Osteoblast (primary cell): ENCODE measurements around the gene FEZ2. TPM values are rescaled to one million over a fixed set of nuclear protein-coding genes. Genes with fewer than 3 reads are reported as not detected.

Experiments
- DNase-seq: peaks from one replicate; pipeline ENCODE4 v3.0.0; 2011; ENCODE audit warnings: low spot score, mixed read lengths; ENCODE audit not compliant: insufficient read length; ENCODE audit errors: missing footprints
- H2AFZ ChIP-seq: 2 replicates; pipeline ENCODE4 v1.6.0; 2011; ENCODE audit warnings: mild to moderate bottlenecking, low read length
- H3K27ac ChIP-seq: 2 replicates; pipeline ENCODE4 v1.5.1; 2011; ENCODE audit warnings: mild to moderate bottlenecking, low read depth, low read length, moderate library complexity
- H3K27me3 ChIP-seq: 2 replicates; pipeline ENCODE4 v1.6.0; 2012; ENCODE audit warnings: mild to moderate bottlenecking, control low read depth, inconsistent platforms, low read length, moderate library complexity; ENCODE audit not compliant: insufficient read depth
- H3K36me3 ChIP-seq: 2 replicates; pipeline ENCODE4 v1.5.1; 2011; ENCODE audit warnings: mild to moderate bottlenecking, low read length, control low read depth, moderate library complexity; ENCODE audit not compliant: insufficient read depth
- H3K4me1 ChIP-seq: 2 replicates; pipeline ENCODE4 v1.5.1; 2011; ENCODE audit warnings: mild to moderate bottlenecking, low read length, control low read depth, moderate library complexity; ENCODE audit not compliant: insufficient read depth
- H3K4me2 ChIP-seq: 2 replicates; pipeline ENCODE4 v1.6.0; 2011; ENCODE audit warnings: mild to moderate bottlenecking, low read length; ENCODE audit not compliant: insufficient read depth
- H3K4me3 ChIP-seq: fragments of 200-600 bp; sonication (generic); 3 replicates; pipeline ENCODE4 v1.5.1; 2012; ENCODE audit warnings: mild to moderate bottlenecking, low read length, inconsistent platforms; ENCODE audit not compliant: insufficient read depth
- H3K79me2 ChIP-seq: 2 replicates; pipeline ENCODE4 v1.6.0; 2012; ENCODE audit warnings: mild to moderate bottlenecking, low read length, control low read depth, inconsistent platforms; ENCODE audit not compliant: insufficient read depth
- H3K9me3 ChIP-seq: 2 replicates; pipeline ENCODE4 v1.5.1; 2011; ENCODE audit warnings: low read depth, low read length, control low read depth
- H4K20me1 ChIP-seq: 2 replicates; pipeline ENCODE4 v1.6.0; 2012; ENCODE audit warnings: mild to moderate bottlenecking, low read length, control low read depth; ENCODE audit not compliant: insufficient read depth
- total RNA-seq: library from RNA; depleted of rRNA; stranded (reverse); fragments of >200 nt; gene quantifications from 2 replicates; pipeline ENCODE4 v1.2.3, GENCODE V29; 2012
- TF ChIP-seq, protein P1 (sequence below): IDR thresholded peaks from 2 replicates; pipeline ENCODE4 v1.5.1; 2011; ENCODE audit warnings: mild to moderate bottlenecking, low read depth, low read length, moderate library complexity; ENCODE audit errors: extremely low read depth

Gene FEZ2
- total RNA-seq, 1 donor: 62.6 TPM

DNA sequence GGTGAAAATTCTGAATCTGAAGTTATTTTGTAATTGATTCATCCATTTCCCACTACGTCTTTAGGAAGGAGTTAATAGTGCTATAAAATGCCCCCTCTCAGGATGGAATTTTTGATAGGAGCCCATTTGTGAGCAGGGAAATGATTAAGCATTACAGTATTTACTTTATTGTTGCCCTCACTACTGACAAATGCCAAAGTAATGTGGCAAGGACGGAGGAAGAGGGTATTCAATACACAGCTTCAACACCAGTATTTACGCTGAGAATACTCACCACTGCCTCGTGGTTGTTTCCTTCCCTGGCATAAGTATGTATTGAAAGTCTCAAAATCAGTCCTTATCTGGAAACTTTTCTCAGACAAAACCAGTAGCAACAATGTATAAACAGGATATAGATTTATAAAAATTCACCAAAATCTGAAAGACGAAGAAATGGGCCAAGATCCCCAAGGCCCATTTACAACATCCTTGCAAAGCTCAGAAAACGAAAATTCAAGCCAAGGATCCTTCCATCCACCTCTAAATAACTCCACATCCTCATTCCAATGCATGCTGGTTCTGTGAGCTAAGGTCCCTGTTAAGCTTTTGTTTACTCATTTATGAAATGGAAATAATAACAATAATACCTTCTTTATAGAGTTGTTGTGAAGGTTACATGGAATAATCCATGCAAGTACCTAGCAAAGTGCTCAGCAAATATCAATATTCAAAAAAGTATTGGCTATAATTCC, 29.3 kb downstream of the FEZ2 start:
- DNase-seq: no peak
- Histone ChIP-seq H3K9me3 (no peaks in the 10 kb centered on the region), H3K27ac (peak overlapping the region; percentile 80), H3K4me1 (peaks cover 69% of the 10 kb centered on the region), H3K4me2 (peak overlapping the region; percentile 65), H4K20me1 (no peaks in the 10 kb centered on the region), H2AFZ (no peak overlapping the region), H3K79me2 (peaks cover 70% of the 10 kb centered on the region), H3K4me3 (peak overlapping the region; percentile 26), H3K36me3 (peaks cover 11% of the 10 kb centered on the region), H3K27me3 (no peaks in the 10 kb centered on the region)
- TF ChIP-seq, protein P1, sequence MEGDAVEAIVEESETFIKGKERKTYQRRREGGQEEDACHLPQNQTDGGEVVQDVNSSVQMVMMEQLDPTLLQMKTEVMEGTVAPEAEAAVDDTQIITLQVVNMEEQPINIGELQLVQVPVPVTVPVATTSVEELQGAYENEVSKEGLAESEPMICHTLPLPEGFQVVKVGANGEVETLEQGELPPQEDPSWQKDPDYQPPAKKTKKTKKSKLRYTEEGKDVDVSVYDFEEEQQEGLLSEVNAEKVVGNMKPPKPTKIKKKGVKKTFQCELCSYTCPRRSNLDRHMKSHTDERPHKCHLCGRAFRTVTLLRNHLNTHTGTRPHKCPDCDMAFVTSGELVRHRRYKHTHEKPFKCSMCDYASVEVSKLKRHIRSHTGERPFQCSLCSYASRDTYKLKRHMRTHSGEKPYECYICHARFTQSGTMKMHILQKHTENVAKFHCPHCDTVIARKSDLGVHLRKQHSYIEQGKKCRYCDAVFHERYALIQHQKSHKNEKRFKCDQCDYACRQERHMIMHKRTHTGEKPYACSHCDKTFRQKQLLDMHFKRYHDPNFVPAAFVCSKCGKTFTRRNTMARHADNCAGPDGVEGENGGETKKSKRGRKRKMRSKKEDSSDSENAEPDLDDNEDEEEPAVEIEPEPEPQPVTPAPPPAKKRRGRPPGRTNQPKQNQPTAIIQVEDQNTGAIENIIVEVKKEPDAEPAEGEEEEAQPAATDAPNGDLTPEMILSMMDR: no peak

DNA sequence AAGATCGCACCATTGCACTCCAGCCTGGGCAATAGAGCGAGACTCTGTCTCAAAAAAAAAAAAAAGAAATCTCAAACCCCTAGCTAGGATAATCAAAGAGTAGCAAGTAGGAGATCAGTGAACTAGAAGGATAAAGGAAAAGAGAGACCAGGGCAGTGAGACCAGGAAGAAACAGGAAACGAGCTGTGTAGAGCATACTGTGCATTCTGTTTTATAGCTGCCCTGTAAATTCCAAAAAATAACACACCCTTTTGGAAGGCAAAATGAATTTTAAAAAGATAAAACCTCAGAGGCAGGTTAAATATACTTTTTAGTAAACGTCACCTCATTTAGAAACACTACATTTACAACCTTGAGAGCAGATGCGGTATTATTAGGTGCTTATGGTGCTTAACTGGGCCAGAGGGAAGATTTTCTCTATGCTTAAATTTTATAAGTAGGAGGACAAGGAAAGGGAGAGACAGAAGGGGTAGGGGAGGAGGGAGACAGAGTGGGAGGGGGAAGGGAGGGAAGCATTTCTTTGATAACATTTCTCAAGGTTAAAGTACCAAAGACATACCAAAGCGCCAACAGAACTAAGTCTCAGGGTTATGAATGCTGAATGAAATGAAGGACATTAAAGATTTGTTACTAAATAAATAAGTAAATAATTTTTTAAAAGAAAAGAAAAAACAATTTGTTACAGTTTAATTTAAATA, 30.1 kb downstream of the FEZ2 start:
- Histone ChIP-seq H3K4me3 (no peak overlapping the region), H3K4me1 (peaks cover 76% of the 10 kb centered on the region), H4K20me1 (no peaks in the 10 kb centered on the region), H3K9me3 (no peaks in the 10 kb centered on the region), H2AFZ (no peak overlapping the region), H3K27ac (peak overlapping the region; percentile 80), H3K27me3 (no peaks in the 10 kb centered on the region), H3K4me2 (peak overlapping the region; percentile 65), H3K36me3 (peaks cover 5% of the 10 kb centered on the region), H3K79me2 (peaks cover 65% of the 10 kb centered on the region)
- DNase-seq: no peak
- TF ChIP-seq, protein P1: no peak

DNA sequence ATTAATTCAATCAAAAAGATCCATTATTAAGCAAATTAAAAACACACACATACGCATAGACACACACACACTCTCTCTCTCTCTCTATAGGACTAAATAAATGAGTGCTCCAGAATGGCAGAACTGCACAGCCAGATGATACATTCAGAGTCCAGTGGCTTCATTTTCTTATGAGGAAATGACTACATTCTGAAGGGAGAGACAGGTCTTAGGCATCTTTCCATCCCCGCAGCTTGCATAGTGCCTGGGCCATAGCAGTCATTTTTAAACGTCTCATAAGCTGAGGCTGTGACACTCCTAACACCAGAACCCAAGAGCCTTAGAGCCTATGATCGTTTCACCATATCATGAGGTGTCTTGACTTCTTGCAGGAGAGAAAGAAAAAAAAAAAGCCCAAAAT, 31.1 kb downstream of the FEZ2 start:
- Histone ChIP-seq H3K4me2 (no peak overlapping the region), H3K4me1 (peaks cover 78% of the 10 kb centered on the region), H3K36me3 (no peaks in the 10 kb centered on the region), H4K20me1 (no peaks in the 10 kb centered on the region), H3K27ac (peak overlapping the region; percentile 11), H3K79me2 (peaks cover 56% of the 10 kb centered on the region), H3K27me3 (no peaks in the 10 kb centered on the region), H2AFZ (no peak overlapping the region), H3K4me3 (no peak overlapping the region), H3K9me3 (no peaks in the 10 kb centered on the region)
- TF ChIP-seq, protein P1: no peak
- no peak for DNase-seq

DNA sequence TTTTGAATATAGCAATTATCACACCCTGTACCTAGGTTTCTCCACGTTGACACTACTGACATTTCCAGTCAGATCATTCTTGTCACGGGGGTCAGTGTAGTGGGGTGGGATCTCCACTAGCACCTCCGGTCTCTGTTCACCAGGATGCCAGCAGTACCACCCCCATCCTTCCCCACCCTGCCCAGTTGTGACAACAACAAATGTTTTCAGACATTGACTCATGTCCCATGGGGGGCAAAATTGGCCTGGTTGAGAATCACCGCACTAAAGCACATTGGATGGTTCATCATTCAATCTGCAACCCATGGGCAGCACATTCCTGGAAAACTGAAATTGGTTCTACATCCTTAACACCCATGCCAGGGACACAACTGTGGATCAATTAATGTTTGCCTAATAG, 32.3 kb downstream of the FEZ2 start:
- DNase-seq: no peak
- no peak overlapping the region for H3K4me2 ChIP-seq
- H2AFZ ChIP-seq: no peak overlapping the region
- H3K79me2 ChIP-seq: peaks cover 45% of the 10 kb centered on the region
- no peaks in the 10 kb centered on the region for H3K9me3 ChIP-seq
- H4K20me1 ChIP-seq: no peaks in the 10 kb centered on the region
- peaks cover under 1% of the 10 kb centered on the region for H3K36me3 ChIP-seq
- peak overlapping the region; percentile 64 for H3K27ac ChIP-seq
- TF ChIP-seq, protein P1: no peak
- H3K27me3 ChIP-seq: no peaks in the 10 kb centered on the region
- H3K4me3 ChIP-seq: no peak overlapping the region
- peaks cover 88% of the 10 kb centered on the region for H3K4me1 ChIP-seq
